Muscle of leg (tissue), 11 donors: Measurements from ENCODE around the gene STUM. TPM values are rescaled to one million over a fixed set of nuclear protein-coding genes. Genes with fewer than 3 reads are reported as not detected.
A peak's percentile ranks its signal among the peaks of the same experiment; 100 is the strongest.

Experiments
- DNase-seq: peaks from one replicate; pipeline ENCODE4 v3.0.0; 2013
- H3K27ac ChIP-seq: one replicate; pipeline ENCODE4 v1.5.1; 2013; ENCODE audit warnings: mild to moderate bottlenecking, low read length, control low read depth
- H3K27me3 ChIP-seq: one replicate; pipeline ENCODE4 v1.6.1; 2013; ENCODE audit warnings: low read length; ENCODE audit not compliant: control insufficient read depth, insufficient read depth
- H3K36me3 ChIP-seq: one replicate; pipeline ENCODE4 v1.6.1; 2013; ENCODE audit warnings: low read length; ENCODE audit not compliant: control insufficient read depth, insufficient read depth
- H3K4me1 ChIP-seq: one replicate; pipeline ENCODE4 v1.6.1; 2013; ENCODE audit warnings: low read length; ENCODE audit not compliant: control insufficient read depth, insufficient read depth
- H3K4me3 ChIP-seq: one replicate; pipeline ENCODE4 v1.5.1; 2013; ENCODE audit warnings: low read length, control low read depth
- H3K9me3 ChIP-seq: replicated peaks from 2 replicates; pipeline ENCODE4 v1.6.1; 2013; ENCODE audit warnings: low read depth, low read length; ENCODE audit not compliant: control insufficient read depth
- WGBS: methylation state at CpG from one replicate; pipeline ENCODE4 v1.1.5; 2013; ENCODE audit warnings: missing lambda C conversion rate; ENCODE audit not compliant: insufficient coverage; 5-methylcytosine and 5-hydroxymethylcytosine counted together
- polyA plus RNA-seq, 8 donors: library from polyadenylated mRNA; unstranded; fragments of 120-200 nt; gene quantifications; one replicate each; pipeline versions ENCODE4 v1.2.1 to v1.2.3, GENCODE V29; 2013; ENCODE audit warnings: inconsistent platforms in 1 of 8, low replicate concordance in 1 of 8; ENCODE audit not compliant: insufficient read length in 8 of 8, insufficient read depth in 1 of 8
- total RNA-seq: library from RNA; stranded (reverse); fragments of 120-200 nt; gene quantifications from one replicate; pipeline ENCODE4 v1.2.4, GENCODE V29; 2013

The STUM gene
- total and polyA plus RNA-seq, 9 donors = 4.7 to 14.6 (median 9.2) TPM

DNA sequence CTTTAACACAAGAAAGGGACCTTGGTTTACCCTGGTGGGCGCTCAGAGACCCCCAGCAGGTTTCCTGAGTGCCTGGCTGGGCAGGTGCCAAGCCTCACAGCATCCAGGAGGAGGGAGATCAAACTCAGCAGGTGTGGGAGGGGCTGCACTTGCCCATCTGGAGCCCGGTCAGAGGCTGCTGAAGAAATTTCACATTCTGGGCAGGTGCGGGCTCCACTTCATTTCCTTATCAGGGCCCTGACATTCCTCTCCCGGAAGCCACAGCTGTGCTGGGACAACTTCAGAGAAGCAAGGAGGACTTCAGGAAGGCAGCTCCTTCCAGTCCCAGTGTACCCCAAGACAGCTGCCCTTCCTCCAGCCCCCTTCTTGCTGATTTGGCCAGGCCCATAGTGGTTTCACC lies 107.6 kb downstream of the STUM start:
- Histone ChIP-seq H3K4me1 (peaks cover 78% of the 10 kb centered on the region), H3K4me3 (no peak overlapping the region), H3K27ac (peak overlapping the region; percentile 83), H3K27me3 (no peaks in the 10 kb centered on the region), H3K9me3 (no peaks in the 10 kb centered on the region), H3K36me3 (no peaks in the 10 kb centered on the region)
- 58% methylated on average over 3 of the region's 4 CpGs for WGBS
- no peak for DNase-seq

- Histone ChIP-seq H3K27me3 (no peaks in the 10 kb centered on the region), H3K36me3 (no peaks in the 10 kb centered on the region), H3K4me3 (no peak overlapping the region), H3K27ac (peak overlapping the region; percentile 83), H3K9me3 (no peaks in the 10 kb centered on the region), H3K4me1 (peaks cover 84% of the 10 kb centered on the region)
- peak; percentile 89 for DNase-seq
- WGBS = 25% methylated on average over 9 of the region's 12 CpGs
Observed at GRCh38 chr1:226656601-226657277, 108.2 kb downstream of the STUM start.

- Histone ChIP-seq H3K27me3 (no peaks in the 10 kb centered on the region), H3K36me3 (no peaks in the 10 kb centered on the region), H3K27ac (peak overlapping the region; percentile 83), H3K9me3 (no peaks in the 10 kb centered on the region), H3K4me1 (peaks cover 93% of the 10 kb centered on the region), H3K4me3 (no peak overlapping the region)
- DNase-seq = peak; percentile 84
- no CpG with 5 or more reads among the region's 10 CpGs for WGBS
Observed at GRCh38 chr1:226657895-226658545, 109.5 kb downstream of the STUM start.

DNA sequence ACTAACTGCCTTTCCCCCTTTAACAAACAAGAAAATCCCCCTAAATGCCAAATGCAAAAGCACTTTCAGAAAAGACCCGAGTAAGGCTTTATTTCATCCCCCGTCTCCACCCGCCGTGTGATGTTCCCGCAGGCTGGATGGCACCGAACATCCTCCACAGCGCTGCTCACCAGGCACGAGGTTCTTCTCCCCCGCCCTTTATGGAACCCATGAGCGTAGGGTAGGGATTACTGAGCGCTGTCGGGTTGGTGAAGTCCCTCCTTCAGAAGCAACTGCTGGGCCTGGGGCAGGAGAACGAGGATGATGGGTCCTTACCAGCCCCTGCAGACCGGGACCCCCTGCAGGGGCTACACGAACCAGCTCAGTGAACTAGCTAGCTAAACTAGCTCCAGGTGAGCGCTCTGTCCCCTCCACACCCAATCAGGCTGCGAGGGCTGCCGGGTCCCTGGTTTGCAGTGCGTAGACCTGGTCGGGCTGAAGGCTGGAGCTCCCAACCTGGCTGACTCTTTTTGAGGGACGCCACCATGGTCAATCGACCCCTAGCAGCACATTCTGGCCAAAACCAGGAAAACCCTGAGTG lies 110.1 kb downstream of the STUM start:
- no peak for DNase-seq
- H3K27ac ChIP-seq = peak overlapping the region; percentile 83
- no peak overlapping the region for H3K4me3 ChIP-seq
- peaks cover 93% of the 10 kb centered on the region for H3K4me1 ChIP-seq
- no peaks in the 10 kb centered on the region for H3K9me3 ChIP-seq
- WGBS = 78% methylated on average over 14 of the region's 22 CpGs
- H3K36me3 ChIP-seq = no peaks in the 10 kb centered on the region
- H3K27me3 ChIP-seq = no peaks in the 10 kb centered on the region

Other genes with a start within 250 kb of the STUM start
- 6.6 TPM for gene LIN9, start 239.6 kb upstream of the STUM start, total RNA-seq
- gene LIN9, start 239.6 kb upstream of the STUM start, polyA plus RNA-seq = 1 to 10 TPM; 6.2 to 8.2 (median 6.6) TPM
- 64.9 TPM for gene PARP1, start 140.7 kb upstream of the STUM start, total RNA-seq
- gene PARP1, start 140.7 kb upstream of the STUM start, polyA plus RNA-seq = 100 to 1,000 TPM in 5 of 8 donors, 10 to 100 TPM in 3; 83.9 to 116 (median 103) TPM
- gene ITPKB, start 190.5 kb downstream of the STUM start, total RNA-seq = 10.2 TPM
- gene ITPKB, start 190.5 kb downstream of the STUM start, polyA plus RNA-seq = 10 to 100 TPM; 17.4 to 32.4 (median 23.6) TPM